Gastrocnemius medialis (tissue), 4 donors: Measurements from ENCODE around the gene TPRKB.
"Not testable (repeated sequence)": the region's sequence is repeated elsewhere in the genome, so short reads cannot be mapped to it uniquely, and the experiment has no call there.

ENCODE experiments used
- POLR2A ChIP-seq, 2 donors: fragments of 450-650 bp; IDR thresholded peaks; one replicate each; pipeline ENCODE4 v1.6.1; 2017; ENCODE audit warnings: antibody characterized with exemption in 2 of 2, mild to moderate bottlenecking in 2 of 2, moderate library complexity in 2 of 2
- TF ChIP-seq, protein P1 (sequence below), 5 experiments: fragments of 450-650 bp in 3 of 5; fragments of 200-600 bp in 2 of 5; sonication (generic) in 2 of 5; IDR thresholded peaks in 4 of 5; conservative IDR thresholded peaks in 1 of 5; 1 replicate in 4 of 5; 2 replicates in 1 of 5; pipeline ENCODE4 v1.5.1; 2016 to 2019; ENCODE audit warnings: antibody characterized with exemption in 5 of 5, mild to moderate bottlenecking in 3 of 5, moderate library complexity in 3 of 5

DNA sequence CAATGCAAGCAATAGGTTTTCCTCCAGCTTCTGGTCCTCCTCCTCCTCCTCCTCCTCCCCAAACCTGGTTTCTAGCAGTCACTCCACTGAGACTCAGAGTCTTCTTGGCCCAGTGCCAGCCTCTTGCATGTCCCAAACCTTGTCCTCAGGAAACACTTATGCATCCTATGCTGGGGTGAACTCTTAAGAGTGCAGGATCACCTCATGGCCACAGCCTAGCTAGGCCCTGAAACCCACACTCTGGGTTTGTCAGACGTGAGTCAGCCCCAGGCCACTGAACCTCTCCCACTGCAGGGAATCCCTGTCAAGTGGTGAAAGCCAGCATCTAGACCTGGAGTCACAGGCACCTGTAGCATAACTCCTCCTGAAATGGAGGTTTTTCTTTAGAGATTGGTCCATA lies 52.8 kb downstream of the TPRKB start:
- TF ChIP-seq, protein P1, sequence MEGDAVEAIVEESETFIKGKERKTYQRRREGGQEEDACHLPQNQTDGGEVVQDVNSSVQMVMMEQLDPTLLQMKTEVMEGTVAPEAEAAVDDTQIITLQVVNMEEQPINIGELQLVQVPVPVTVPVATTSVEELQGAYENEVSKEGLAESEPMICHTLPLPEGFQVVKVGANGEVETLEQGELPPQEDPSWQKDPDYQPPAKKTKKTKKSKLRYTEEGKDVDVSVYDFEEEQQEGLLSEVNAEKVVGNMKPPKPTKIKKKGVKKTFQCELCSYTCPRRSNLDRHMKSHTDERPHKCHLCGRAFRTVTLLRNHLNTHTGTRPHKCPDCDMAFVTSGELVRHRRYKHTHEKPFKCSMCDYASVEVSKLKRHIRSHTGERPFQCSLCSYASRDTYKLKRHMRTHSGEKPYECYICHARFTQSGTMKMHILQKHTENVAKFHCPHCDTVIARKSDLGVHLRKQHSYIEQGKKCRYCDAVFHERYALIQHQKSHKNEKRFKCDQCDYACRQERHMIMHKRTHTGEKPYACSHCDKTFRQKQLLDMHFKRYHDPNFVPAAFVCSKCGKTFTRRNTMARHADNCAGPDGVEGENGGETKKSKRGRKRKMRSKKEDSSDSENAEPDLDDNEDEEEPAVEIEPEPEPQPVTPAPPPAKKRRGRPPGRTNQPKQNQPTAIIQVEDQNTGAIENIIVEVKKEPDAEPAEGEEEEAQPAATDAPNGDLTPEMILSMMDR (IDR thresholded peaks at IDR 0.05 in 4 of 5, conservative IDR thresholded peaks at IDR 0.05 in 1 of 5) = not testable (repeated sequence)
- not testable (repeated sequence) for TF ChIP-seq POLR2A (IDR thresholded peaks at IDR 0.05)
